ENCODE data around the gene CLN6. TPM values are rescaled to one million over a fixed set of nuclear protein-coding genes. Genes with fewer than 3 reads are reported as not detected.
A peak's percentile ranks its signal among the peaks of the same experiment; 100 is the strongest.

CLN6 gene
- total RNA-seq, 6 experiments from 2014 or later: 10.7 to 24.3 (median 15.2) TPM

DNA sequence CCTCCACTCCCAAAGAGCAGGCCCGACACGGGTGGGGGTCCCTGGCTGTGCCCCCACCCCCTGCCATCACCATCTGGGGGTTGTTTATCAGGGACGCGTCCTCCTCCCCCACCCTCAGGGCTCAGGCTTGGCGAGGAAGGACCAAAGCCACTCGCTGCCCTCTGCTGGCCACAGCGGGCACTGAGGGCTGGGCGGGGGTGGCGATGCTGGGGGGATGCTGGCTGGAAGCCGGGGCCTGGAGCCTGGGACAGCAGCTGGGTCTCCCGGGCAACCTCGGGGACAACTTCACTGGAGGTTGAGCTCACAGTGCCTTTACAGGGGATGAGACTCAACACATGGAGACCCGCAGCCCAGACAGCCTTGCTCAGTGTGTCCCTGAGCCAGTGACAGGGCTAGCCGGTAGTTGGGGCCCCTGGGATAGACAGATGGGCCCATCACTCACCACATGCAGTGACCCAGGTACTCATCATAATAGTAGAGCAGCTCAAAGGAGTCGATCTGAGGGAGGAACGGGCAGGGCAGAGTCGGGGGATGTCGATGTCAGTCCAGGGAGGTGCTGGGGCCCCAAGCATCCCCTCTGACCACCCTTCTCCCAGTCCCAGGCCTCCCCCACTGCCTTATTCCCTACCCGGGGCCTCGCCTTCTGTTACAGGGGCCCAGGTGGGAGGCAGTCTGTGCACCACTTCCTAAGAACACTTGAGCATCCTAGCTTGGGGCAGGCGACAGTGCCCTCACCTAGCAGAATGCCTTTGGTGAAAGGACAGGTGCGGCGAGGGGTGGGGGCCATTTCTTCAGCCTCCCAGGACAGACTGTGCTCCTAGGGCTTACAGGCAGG is 18.5 kb downstream of the CLN6 start:
- Histone ChIP-seq H3K27me3 (no peaks in the 10 kb centered on the region), H3K27ac (no peak overlapping the region), H3K4me3 (no peak overlapping the region), H3K9me3 (no peaks in the 10 kb centered on the region), H3K36me3 (no peaks in the 10 kb centered on the region), H3K4me1 (peaks cover 0 to 7% (median 1%) of the 10 kb centered on the region in 4 donors)
- ATAC-seq (peak; percentile 48 to 64 (median 60)), DNase-seq (peak; percentile 57 to 67 (median 67))
- 25% methylated on average over 11 of the region's 23 CpGs for WGBS (ENCODE audit: insufficient coverage, low coverage, low lambda C conversion rate, missing lambda C conversion rate)
- TF ChIP-seq, protein P1, sequence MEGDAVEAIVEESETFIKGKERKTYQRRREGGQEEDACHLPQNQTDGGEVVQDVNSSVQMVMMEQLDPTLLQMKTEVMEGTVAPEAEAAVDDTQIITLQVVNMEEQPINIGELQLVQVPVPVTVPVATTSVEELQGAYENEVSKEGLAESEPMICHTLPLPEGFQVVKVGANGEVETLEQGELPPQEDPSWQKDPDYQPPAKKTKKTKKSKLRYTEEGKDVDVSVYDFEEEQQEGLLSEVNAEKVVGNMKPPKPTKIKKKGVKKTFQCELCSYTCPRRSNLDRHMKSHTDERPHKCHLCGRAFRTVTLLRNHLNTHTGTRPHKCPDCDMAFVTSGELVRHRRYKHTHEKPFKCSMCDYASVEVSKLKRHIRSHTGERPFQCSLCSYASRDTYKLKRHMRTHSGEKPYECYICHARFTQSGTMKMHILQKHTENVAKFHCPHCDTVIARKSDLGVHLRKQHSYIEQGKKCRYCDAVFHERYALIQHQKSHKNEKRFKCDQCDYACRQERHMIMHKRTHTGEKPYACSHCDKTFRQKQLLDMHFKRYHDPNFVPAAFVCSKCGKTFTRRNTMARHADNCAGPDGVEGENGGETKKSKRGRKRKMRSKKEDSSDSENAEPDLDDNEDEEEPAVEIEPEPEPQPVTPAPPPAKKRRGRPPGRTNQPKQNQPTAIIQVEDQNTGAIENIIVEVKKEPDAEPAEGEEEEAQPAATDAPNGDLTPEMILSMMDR (IDR thresholded peaks at IDR 0.05): peak; percentile 67 to 81 (median 76)
- TF ChIP-seq POLR2A (IDR thresholded peaks at IDR 0.05): no peak
- intact Hi-C loops (cut with DNase I): no loop called here

- 77% methylated on average over 5 of the region's 9 CpGs for WGBS (ENCODE audit: insufficient coverage, low coverage, low lambda C conversion rate, missing lambda C conversion rate)
- H3K4me3 ChIP-seq: no peak overlapping the region
- intact Hi-C loops (cut with DNase I): no loop called here
- ATAC-seq (no peak), DNase-seq (peak in 1 of 3 donors; percentile 42)
- no peak overlapping the region for H3K27ac ChIP-seq
- peaks cover 0 to 9% (median 4%) of the 10 kb centered on the region in 4 donors for H3K4me1 ChIP-seq
- H3K27me3 ChIP-seq: no peaks in the 10 kb centered on the region
- H3K9me3 ChIP-seq: no peaks in the 10 kb centered on the region
- no peaks in the 10 kb centered on the region for H3K36me3 ChIP-seq
- no peak for TF ChIP-seq POLR2A (IDR thresholded peaks at IDR 0.05)
- TF ChIP-seq, protein P1 (IDR thresholded peaks at IDR 0.05): no peak
Observed at GRCh38 chr15:68210409-68210756, 19.1 kb downstream of the CLN6 start.

GRCh38 chr15:68209735-68210408 is 19.7 kb downstream of the CLN6 start:
- TF ChIP-seq, protein P1 (IDR thresholded peaks at IDR 0.05): no peak
- no peak for TF ChIP-seq POLR2A (IDR thresholded peaks at IDR 0.05)
- peak in 2 of 3 donors; percentile 33 to 42 for DNase-seq
- Histone ChIP-seq H3K27ac (no peak overlapping the region), H3K4me3 (no peak overlapping the region), H3K27me3 (no peaks in the 10 kb centered on the region), H3K4me1 (peaks cover 0 to 10% (median 5%) of the 10 kb centered on the region in 4 donors), H3K36me3 (no peaks in the 10 kb centered on the region), H3K9me3 (no peaks in the 10 kb centered on the region)
- intact Hi-C loops (cut with DNase I): no loop called here
- ATAC-seq: no peak
- 87% methylated on average over 11 of the region's 13 CpGs for WGBS (ENCODE audit: insufficient coverage, low coverage, low lambda C conversion rate, missing lambda C conversion rate)

GRCh38 chr15:68209272-68209671 is 20.3 kb downstream of the CLN6 start:
- Histone ChIP-seq H3K36me3 (no peaks in the 10 kb centered on the region), H3K9me3 (no peaks in the 10 kb centered on the region), H3K4me1 (peaks cover 0 to 12% (median 5%) of the 10 kb centered on the region in 4 donors), H3K27ac (no peak overlapping the region), H3K27me3 (no peaks in the 10 kb centered on the region), H3K4me3 (no peak overlapping the region)
- TF ChIP-seq, protein P1 (IDR thresholded peaks at IDR 0.05): no peak
- no peak for TF ChIP-seq POLR2A (IDR thresholded peaks at IDR 0.05)
- DNase-seq (peak in 1 of 3 donors; percentile 43), ATAC-seq (no peak)
- intact Hi-C loops (cut with DNase I): no loop called here
- 100% methylated on average over 2 of the region's 7 CpGs for WGBS (ENCODE audit: insufficient coverage, low coverage, low lambda C conversion rate, missing lambda C conversion rate)

All from right lobe of liver (tissue), 6 donors.